HuH-7.5 (cell line): ENCODE measurements around the gene PLAU.
"Not testable (repeated sequence)": the region's sequence is repeated elsewhere in the genome, so short reads cannot be mapped to it uniquely, and the experiment has no call there.

Experiments used
- DNase-seq: peaks from one replicate; pipeline ENCODE4 v3.0.0; 2011; ENCODE audit warnings: low spot score

Gene PLAU

GRCh38 chr10:73876971-73877370, 34.0 kb upstream of the PLAU start:
- DNase-seq: no peak

- no peak for DNase-seq
Observed at GRCh38 chr10:73877533-73878160, 33.3 kb upstream of the PLAU start.

GRCh38 chr10:73878365-73878764, 32.6 kb upstream of the PLAU start:
- no peak for DNase-seq

GRCh38 chr10:73879296-73880173, 31.4 kb upstream of the PLAU start:
- DNase-seq: peak; percentile 69

- DNase-seq: no peak
Observed at GRCh38 chr10:73881221-73881919, 29.6 kb upstream of the PLAU start.

GRCh38 chr10:73884017-73884416, 26.9 kb upstream of the PLAU start:
- DNase-seq: no peak

GRCh38 chr10:73886085-73886529, 24.8 kb upstream of the PLAU start:
- DNase-seq: peak; percentile 53

GRCh38 chr10:73886661-73887293, 24.2 kb upstream of the PLAU start:
- no peak for DNase-seq

GRCh38 chr10:73887294-73888039, 23.5 kb upstream of the PLAU start:
- no peak for DNase-seq

- DNase-seq: no peak
Observed at GRCh38 chr10:73888514-73888913, 22.4 kb upstream of the PLAU start.

GRCh38 chr10:73889014-73889413, 21.9 kb upstream of the PLAU start:
- no peak for DNase-seq

GRCh38 chr10:73889416-73889815, 21.5 kb upstream of the PLAU start:
- not testable (repeated sequence) for DNase-seq

- DNase-seq: no peak
Observed at GRCh38 chr10:73890261-73890660, 20.7 kb upstream of the PLAU start.

GRCh38 chr10:73890830-73891229, 20.1 kb upstream of the PLAU start:
- not testable (repeated sequence) for DNase-seq

GRCh38 chr10:73891540-73891939, 19.4 kb upstream of the PLAU start:
- no peak for DNase-seq

- no peak for DNase-seq
Observed at GRCh38 chr10:73892310-73893030, 18.5 kb upstream of the PLAU start.

- no peak for DNase-seq
Observed at GRCh38 chr10:73893426-73893825, 17.5 kb upstream of the PLAU start.

- no peak for DNase-seq
Observed at GRCh38 chr10:73894245-73894971, 16.5 kb upstream of the PLAU start.

- DNase-seq: not testable (repeated sequence)
Observed at GRCh38 chr10:73895381-73895780, 15.6 kb upstream of the PLAU start.

GRCh38 chr10:73897693-73898092, 13.2 kb upstream of the PLAU start:
- no peak for DNase-seq
